K562 (cell line): ENCODE measurements around the gene PHPT1. TPM values are rescaled to one million over a fixed set of nuclear protein-coding genes. Genes with fewer than 3 reads are reported as not detected.

Experiments
- CCNT2 ChIP-seq: IDR thresholded peaks from 2 replicates; pipeline ENCODE4 v1.6.1; 2011; ENCODE audit warnings: borderline replicate concordance, low read depth, mild to moderate bottlenecking, moderate library complexity, mixed read lengths, low read length; ENCODE audit not compliant: insufficient read length; ENCODE audit errors: extremely low read depth
- ETS1 ChIP-seq: conservative IDR thresholded peaks from 2 replicates; pipeline ENCODE4 v1.6.1; 2011; ENCODE audit warnings: low read depth, mild to moderate bottlenecking, low read length; ENCODE audit not compliant: control insufficient read depth
- ETV5 ChIP-seq: sonication (generic); formaldehyde crosslinking; IDR thresholded peaks from 2 replicates; pipeline ENCODE4 v1.4.0; 2020; ENCODE audit warnings: low read depth, mild to moderate bottlenecking, missing genetic modification reagents
- FOSL1 ChIP-seq: fragments of 200-800 bp; sonication (Bioruptor generic); conservative IDR thresholded peaks from 2 replicates; pipeline ENCODE4 v1.6.1; 2016; ENCODE audit warnings: missing genetic modification characterization, missing compliant biosample characterization
- HMG20A ChIP-seq: fragments of 450-650 bp; formaldehyde crosslinking; conservative IDR thresholded peaks from 2 replicates; pipeline ENCODE4 v1.4.0; 2020; ENCODE audit warnings: mild to moderate bottlenecking, mixed read lengths
- HMGN3 ChIP-seq: IDR thresholded peaks from 2 replicates; pipeline ENCODE4 v1.6.1; 2011; ENCODE audit warnings: borderline replicate concordance, low read depth, mild to moderate bottlenecking, mixed read lengths, low read length; ENCODE audit not compliant: insufficient read length; ENCODE audit errors: extremely low read depth
- KHSRP ChIP-seq: fragments of 450-650 bp; IDR thresholded peaks from 2 replicates; pipeline ENCODE4 v1.6.1; 2017
- MAFF ChIP-seq: IDR thresholded peaks from 2 replicates; pipeline ENCODE4 v1.6.1; 2012; ENCODE audit warnings: low read length, improper control_type of control experiment
- MTA3 ChIP-seq: fragments of 450-650 bp; formaldehyde crosslinking; IDR thresholded peaks from 2 replicates; pipeline ENCODE4 v1.6.1; 2017; ENCODE audit warnings: mild to moderate bottlenecking, borderline replicate concordance
- NEUROD1 ChIP-seq: fragments of 150-350 bp; IDR thresholded peaks from 2 replicates; pipeline ENCODE4 v1.6.1; 2014; ENCODE audit warnings: borderline replicate concordance, low read length, low read depth; ENCODE audit not compliant: partially characterized antibody
- NFIX ChIP-seq: fragments of 250-450 bp; sonication (Bioruptor Pico); IDR thresholded peaks from 2 replicates; pipeline ENCODE4 v1.4.0; 2020; ENCODE audit warnings: low read depth, mild to moderate bottlenecking, moderate library complexity
- SIRT6 ChIP-seq: IDR thresholded peaks from one replicate; pipeline ENCODE4 v1.6.1; 2012; ENCODE audit warnings: low read depth, mild to moderate bottlenecking, control low read depth, inconsistent platforms, low read length, moderate library complexity
- U2AF1 ChIP-seq: fragments of 200-400 bp; formaldehyde crosslinking; optimal IDR thresholded peaks from 2 replicates; pipeline ENCODE3; 2017; ENCODE audit warnings: mild to moderate bottlenecking, low read depth, low read length, moderate library complexity
- ZBTB2 ChIP-seq: fragments of 450-650 bp; IDR thresholded peaks from 2 replicates; pipeline ENCODE4 v1.6.1; 2016; ENCODE audit warnings: antibody characterized with exemption
- ZNF354B ChIP-seq: fragments of 250-450 bp; sonication (Bioruptor Pico); IDR thresholded peaks from 2 replicates; pipeline ENCODE4 v1.4.0; 2020
- ZNF445 ChIP-seq: fragments of 250-450 bp; sonication (Bioruptor Pico); IDR thresholded peaks from 2 replicates; pipeline ENCODE4 v1.4.0; 2020; ENCODE audit warnings: low read depth, mild to moderate bottlenecking, moderate library complexity
- ZNF57 ChIP-seq: fragments of 450-650 bp; formaldehyde crosslinking; IDR thresholded peaks from 2 replicates; pipeline ENCODE4 v1.4.0; 2020; ENCODE audit warnings: mild to moderate bottlenecking, moderate library complexity
- ZNF764 ChIP-seq: fragments of 250-450 bp; sonication (Bioruptor Pico); IDR thresholded peaks from 2 replicates; pipeline ENCODE4 v1.4.0; 2020; ENCODE audit warnings: low read depth, mild to moderate bottlenecking, moderate library complexity
- polyA plus RNA-seq, 8 experiments: library from polyadenylated mRNA; depleted of rRNA in 4 of 8; stranded (reverse) in 5 of 8; unstranded in 3 of 8; fragments of >200 nt; fragmentation: Nextera tagmentation in 2 of 8; fragmentation: Illumina TruSeq in 1 of 8; extraction: Ambion mirVana in 2 of 8; extraction: Trizol in 1 of 8; gene quantifications; 2 replicates each; pipeline versions ENCODE4 v1.2.1 to v1.2.3, GENCODE V29; 2011 to 2014; ENCODE audit warnings: inconsistent platforms in 1 of 8, missing spikeins in 1 of 8
- total RNA-seq, 7 experiments: library from RNA; depleted of rRNA in 6 of 7; stranded (reverse); fragments of >200 nt in 6 of 7; fragmentation: Illumina TruSeq in 2 of 7; extraction: Trizol in 2 of 7; gene quantifications; 2 replicates each; pipeline versions ENCODE4 v1.2.1 to v1.2.3, GENCODE V29; 2011 to 2021; ENCODE audit warnings: low replicate concordance in 1 of 7
- TF ChIP-seq, protein P1 (sequence below): sonication (generic); formaldehyde crosslinking; IDR thresholded peaks from 2 replicates; pipeline ENCODE4 v1.8.1; 2023; ENCODE audit warnings: mild to moderate bottlenecking, missing genetic modification reagents
- TF ChIP-seq, protein P2 (sequence below): sonication (generic); formaldehyde crosslinking; IDR thresholded peaks from 2 replicates; pipeline ENCODE4 v1.4.0; 2020; ENCODE audit warnings: mild to moderate bottlenecking, missing genetic modification reagents

PHPT1 gene
- total and polyA plus RNA-seq, 9 of the 15 experiments (the other 6 are each of a cell fraction or from before 2014, with no cell fraction given) = 20.9 to 166 (median 129) TPM

GRCh38 chr9:136849038-136849959, at the start of gene PHPT1 (continued):
- no peak for TF ChIP-seq SIRT6
- TF ChIP-seq, protein P1, sequence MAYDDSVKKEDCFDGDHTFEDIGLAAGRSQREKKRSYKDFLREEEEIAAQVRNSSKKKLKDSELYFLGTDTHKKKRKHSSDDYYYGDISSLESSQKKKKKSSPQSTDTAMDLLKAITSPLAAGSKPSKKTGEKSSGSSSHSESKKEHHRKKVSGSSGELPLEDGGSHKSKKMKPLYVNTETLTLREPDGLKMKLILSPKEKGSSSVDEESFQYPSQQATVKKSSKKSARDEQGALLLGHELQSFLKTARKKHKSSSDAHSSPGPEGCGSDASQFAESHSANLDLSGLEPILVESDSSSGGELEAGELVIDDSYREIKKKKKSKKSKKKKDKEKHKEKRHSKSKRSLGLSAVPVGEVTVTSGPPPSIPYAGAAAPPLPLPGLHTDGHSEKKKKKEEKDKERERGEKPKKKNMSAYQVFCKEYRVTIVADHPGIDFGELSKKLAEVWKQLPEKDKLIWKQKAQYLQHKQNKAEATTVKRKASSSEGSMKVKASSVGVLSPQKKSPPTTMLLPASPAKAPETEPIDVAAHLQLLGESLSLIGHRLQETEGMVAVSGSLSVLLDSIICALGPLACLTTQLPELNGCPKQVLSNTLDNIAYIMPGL = no peak
- no peak for TF ChIP-seq HMG20A (CRISPR knock-in tag)
- no peak for TF ChIP-seq U2AF1
- peak; percentile 99 for TF ChIP-seq NEUROD1
- peak; percentile 88 for TF ChIP-seq HMGN3
- TF ChIP-seq KHSRP = no peak
- TF ChIP-seq CCNT2 = peak; percentile 79
- TF ChIP-seq MTA3 = peak; percentile 94
- no peak for TF ChIP-seq ZBTB2
- 0 out of 2 replicates have a peak, but pooled peaks have one; percentile 17 for TF ChIP-seq ETV5 (CRISPR knock-in tag)
- TF ChIP-seq FOSL1 = no peak; the same call in 1 of the 2 replicates
- TF ChIP-seq ZNF354B (CRISPR knock-in tag) = no peak
- no peak for TF ChIP-seq ZNF57 (CRISPR knock-in tag)
- TF ChIP-seq ETS1 = 0 out of 2 replicates have a peak, but pooled peaks have one; percentile 40
- no peak for TF ChIP-seq ZNF445 (CRISPR knock-in tag)
- no peak for TF ChIP-seq MAFF
- no peak for TF ChIP-seq NFIX (CRISPR knock-in tag)
- no peak for TF ChIP-seq ZNF764
- TF ChIP-seq, protein P2, sequence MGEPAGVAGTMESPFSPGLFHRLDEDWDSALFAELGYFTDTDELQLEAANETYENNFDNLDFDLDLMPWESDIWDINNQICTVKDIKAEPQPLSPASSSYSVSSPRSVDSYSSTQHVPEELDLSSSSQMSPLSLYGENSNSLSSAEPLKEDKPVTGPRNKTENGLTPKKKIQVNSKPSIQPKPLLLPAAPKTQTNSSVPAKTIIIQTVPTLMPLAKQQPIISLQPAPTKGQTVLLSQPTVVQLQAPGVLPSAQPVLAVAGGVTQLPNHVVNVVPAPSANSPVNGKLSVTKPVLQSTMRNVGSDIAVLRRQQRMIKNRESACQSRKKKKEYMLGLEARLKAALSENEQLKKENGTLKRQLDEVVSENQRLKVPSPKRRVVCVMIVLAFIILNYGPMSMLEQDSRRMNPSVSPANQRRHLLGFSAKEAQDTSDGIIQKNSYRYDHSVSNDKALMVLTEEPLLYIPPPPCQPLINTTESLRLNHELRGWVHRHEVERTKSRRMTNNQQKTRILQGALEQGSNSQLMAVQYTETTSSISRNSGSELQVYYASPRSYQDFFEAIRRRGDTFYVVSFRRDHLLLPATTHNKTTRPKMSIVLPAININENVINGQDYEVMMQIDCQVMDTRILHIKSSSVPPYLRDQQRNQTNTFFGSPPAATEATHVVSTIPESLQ = peak; percentile 90; the same call in 1 of the 2 replicates
